ENCODE results near the gene IDH3A.
"Not testable (repeated sequence)": the region's sequence is repeated elsewhere in the genome, so short reads cannot be mapped to it uniquely, and the experiment has no call there.

The IDH3A gene

GRCh38 chr15:78140292-78140691, 8.9 kb upstream of the IDH3A start:
- TF ChIP-seq CTCF (IDR thresholded peaks at IDR 0.05): no peak
- no peak for TF ChIP-seq ZFX (IDR thresholded peaks at IDR 0.05; ENCODE audit: borderline replicate concordance)
- H3K27ac ChIP-seq: no peak overlapping the region

GRCh38 chr15:78142332-78142731, 6.8 kb upstream of the IDH3A start:
- no peak for TF ChIP-seq CTCF (IDR thresholded peaks at IDR 0.05)
- TF ChIP-seq ZFX (IDR thresholded peaks at IDR 0.05; ENCODE audit: borderline replicate concordance): no peak
- H3K27ac ChIP-seq: no peak overlapping the region

GRCh38 chr15:78146425-78147154, 2.6 kb upstream of the IDH3A start:
- TF ChIP-seq CTCF (IDR thresholded peaks at IDR 0.05): no peak
- no peak for TF ChIP-seq ZFX (IDR thresholded peaks at IDR 0.05; ENCODE audit: borderline replicate concordance)
- H3K27ac ChIP-seq: no peak overlapping the region

GRCh38 chr15:78147566-78147965, 1.6 kb upstream of the IDH3A start:
- no peak for TF ChIP-seq ZFX (IDR thresholded peaks at IDR 0.05; ENCODE audit: borderline replicate concordance)
- no peak for TF ChIP-seq CTCF (IDR thresholded peaks at IDR 0.05)
- no peak overlapping the region for H3K27ac ChIP-seq

- no peak for TF ChIP-seq CTCF (IDR thresholded peaks at IDR 0.05)
- TF ChIP-seq ZFX (IDR thresholded peaks at IDR 0.05; ENCODE audit: borderline replicate concordance): no peak
- peak overlapping the region; percentile 69 for H3K27ac ChIP-seq
Measured at GRCh38 chr15:78148392-78149067, 632 bp upstream of the IDH3A start.

GRCh38 chr15:78149805-78150751, 916 bp downstream of the IDH3A start:
- TF ChIP-seq CTCF (IDR thresholded peaks at IDR 0.05) (no peak), ZFX (IDR thresholded peaks at IDR 0.05; ENCODE audit: borderline replicate concordance) (no peak)
- H3K27ac ChIP-seq: peak overlapping the region; percentile 69

GRCh38 chr15:78151075-78151474, 1.9 kb downstream of the IDH3A start:
- not testable (repeated sequence) for H3K27ac ChIP-seq
